H1 (cell line): ENCODE results near the gene ZNF786. TPM values are rescaled to one million over a fixed set of nuclear protein-coding genes. Genes with fewer than 3 reads are reported as not detected.

Experiments
- CHD7 ChIP-seq: fragments of 300-600 bp; sonication (generic); IDR thresholded peaks from 2 replicates; pipeline ENCODE4 v1.7.1; 2012; ENCODE audit warnings: low read length, moderate library complexity, mild to moderate bottlenecking, inconsistent platforms; ENCODE audit not compliant: insufficient replicate concordance
- polyA plus RNA-seq, 7 experiments: library from polyadenylated mRNA; depleted of rRNA in 3 of 7; stranded (reverse) in 5 of 7; unstranded in 2 of 7; fragments of >200 nt in 5 of 7; fragments of 200-250 nt in 2 of 7; gene quantifications; 1 replicate in 5 of 7; 2 replicates in 1 of 7; 4 replicates in 1 of 7; pipeline versions ENCODE4 v1.2.1 to v1.2.3, GENCODE V29; 2011 to 2013; ENCODE audit warnings: missing spikeins in 2 of 7, mixed read lengths in 2 of 7
- total RNA-seq: library from RNA; stranded (reverse); fragmentation: NEBNext Ultra II Directional; extraction: Animal tissue kit (Norgen Biotek cat#: 25700); gene quantifications from 2 replicates; pipeline ENCODE4 v1.2.1, GENCODE V29; 2021

ZNF786 gene
- total and polyA plus RNA-seq, 2 of the 8 experiments (the other 6 are each of a cell fraction or from before 2014, with no cell fraction given) = 7.7 to 16.3 TPM

GRCh38 chr7:149074116-149074885 is 16.2 kb downstream of the ZNF786 start (continued):
- no peak for TF ChIP-seq CHD7
